Fibroblast of skin of abdomen (primary cell): ENCODE results near the gene KIF22.
"Not testable (repeated sequence)": the region's sequence is repeated elsewhere in the genome, so short reads cannot be mapped to it uniquely, and the experiment has no call there.

ENCODE experiments used
- DNase-seq: peaks from one replicate; pipeline ENCODE4 v3.0.0-alpha.2; 2013

Gene KIF22

GRCh38 chr16:29766571-29766970, 24.0 kb upstream of the KIF22 start:
- no peak for DNase-seq

GRCh38 chr16:29767062-29767461, 23.5 kb upstream of the KIF22 start:
- DNase-seq = no peak

- DNase-seq = no peak
Observed at GRCh38 chr16:29769507-29769906, 21.0 kb upstream of the KIF22 start.

GRCh38 chr16:29770250-29770929, 20.2 kb upstream of the KIF22 start:
- no peak for DNase-seq

GRCh38 chr16:29772330-29772729, 18.2 kb upstream of the KIF22 start:
- not testable (repeated sequence) for DNase-seq

GRCh38 chr16:29774730-29775129, 15.8 kb upstream of the KIF22 start:
- no peak for DNase-seq

- DNase-seq = peak; percentile 41
Observed at GRCh38 chr16:29775742-29776408, 14.7 kb upstream of the KIF22 start.

- DNase-seq = no peak
Observed at GRCh38 chr16:29777576-29778350, 12.8 kb upstream of the KIF22 start, which contains the start of gene ZG16. Gene ZG16 (plus strand): TSS chr16:29778256. CDS start chr16:29779267, 1,011 bp downstream.

- peak; percentile 5 for DNase-seq
Observed at GRCh38 chr16:29779474-29779873, 11.1 kb upstream of the KIF22 start.

GRCh38 chr16:29783094-29783953, 7.2 kb upstream of the KIF22 start:
- not testable (repeated sequence) for DNase-seq

- DNase-seq = no peak
Observed at GRCh38 chr16:29784157-29784556, 6.4 kb upstream of the KIF22 start.

- peak; percentile 59 for DNase-seq
Observed at GRCh38 chr16:29784901-29785500, 5.5 kb upstream of the KIF22 start.

- not testable (repeated sequence) for DNase-seq
Observed at GRCh38 chr16:29787155-29787554, 3.4 kb upstream of the KIF22 start.

- no peak for DNase-seq
Observed at GRCh38 chr16:29789775-29790182, 772 bp upstream of the KIF22 start.

GRCh38 chr16:29790949-29791844, 646 bp downstream of the KIF22 start:
- DNase-seq = no peak

GRCh38 chr16:29791845-29792807, 1.6 kb downstream of the KIF22 start:
- DNase-seq = no peak

GRCh38 chr16:29793153-29793552, 2.6 kb downstream of the KIF22 start:
- DNase-seq = not testable (repeated sequence)

- no peak for DNase-seq
Observed at GRCh38 chr16:29794231-29794710, 3.7 kb downstream of the KIF22 start.

- DNase-seq = no peak
Observed at GRCh38 chr16:29802416-29802935, 11.9 kb downstream of the KIF22 start.
